HepG2 (cell line): Measurements from ENCODE around the gene STK32C. TPM values are rescaled to one million over a fixed set of nuclear protein-coding genes. Genes with fewer than 3 reads are reported as not detected.

ENCODE experiments used
- ATAC-seq: fragments of 200-7000 bp; cut with Tn5 transposase; 3 replicates; pipeline ENCODE4 v1.9.1; 2020; ENCODE audit warnings: mild to moderate bottlenecking, moderate library complexity
- BruUV-seq: library from RNA; stranded (reverse); fragments of 400-500 nt; replicated peaks from 2 replicates; lab custom pipeline; 2021; lab: Mats Ljungman, UMichigan
- CTCF ChIA-PET: fragments of 300-600 bp; formaldehyde crosslinking; extraction: SDS; loops from one replicate; lab custom pipeline; 2021; ENCODE audit warnings: low total read pairs, inconsistent platforms, low intra/inter-chr PET ratio; lab: Yijun Ruan, JAX
- POLR2A ChIA-PET: fragments of 350-600 bp; sonication (Branson Sonifier 250); formaldehyde crosslinking; loops from one replicate; lab custom pipeline; 2020; ENCODE audit warnings: antibody characterized with exemption, inconsistent platforms; lab: Yijun Ruan, JAX
- DNase-seq: peaks from one replicate; pipeline ENCODE4 v3.0.0-alpha.2; 2015; ENCODE audit warnings: low spot score
- FAIRE-seq: peaks from 3 replicates; lab custom pipeline; 2011; peaks lifted over from hg19 to GRCh38; lab: Jason Lieb, UNC
- H2AFZ ChIP-seq: one replicate; pipeline ENCODE4 v1.6.1; 2011; ENCODE audit warnings: low read length, inconsistent platforms
- H3K27ac ChIP-seq: fragments of 300-600 bp; 3 replicates; pipeline ENCODE4 v1.8.0; 2011; ENCODE audit warnings: mixed run types, mild to moderate bottlenecking, mixed read lengths, low read length, inconsistent platforms; ENCODE audit not compliant: insufficient read depth; ENCODE audit errors: extremely low read length
- H3K27me3 ChIP-seq, 2 experiments: fragments of 200-600 bp in 1 of 2; 2 replicates in 1 of 2; 3 replicates in 1 of 2; pipeline versions ENCODE4 v1.6.0 to v1.8.0; 2011; ENCODE audit warnings: low read length in 2 of 2, mild to moderate bottlenecking in 2 of 2, moderate library complexity in 2 of 2, inconsistent platforms in 1 of 2; ENCODE audit not compliant: insufficient read depth in 2 of 2, control insufficient read depth in 1 of 2
- H3K36me3 ChIP-seq, 2 experiments: fragments of 200-600 bp in 1 of 2; replicated peaks in 1 of 2; 2 replicates in 1 of 2; 3 replicates in 1 of 2; pipeline versions ENCODE4 v1.5.1 to v1.8.0; 2011; ENCODE audit warnings: low read length in 2 of 2, inconsistent platforms in 1 of 2; ENCODE audit not compliant: insufficient read depth in 2 of 2, control insufficient read depth in 1 of 2
- H3K4me1 ChIP-seq: 2 replicates; pipeline ENCODE4 v1.5.1; 2012; ENCODE audit warnings: low read length, inconsistent platforms; ENCODE audit not compliant: insufficient read depth
- H3K4me2 ChIP-seq: 2 replicates; pipeline ENCODE4 v1.6.0; 2011; ENCODE audit warnings: low read depth, low read length, inconsistent platforms
- H3K4me3 ChIP-seq, 3 experiments: fragments of 200-600 bp in 1 of 3; sonication (generic), shearing (Covaris generic) in 1 of 3; replicated peaks in 1 of 3; 2 replicates each; pipeline ENCODE4 v1.5.1; 2011 to 2016; ENCODE audit warnings: low read length in 3 of 3, inconsistent platforms in 2 of 3, low read depth in 2 of 3, mild to moderate bottlenecking in 2 of 3, control low read depth in 1 of 3, mixed read lengths in 1 of 3; ENCODE audit not compliant: insufficient read depth in 1 of 3
- H3K79me2 ChIP-seq: one replicate; pipeline ENCODE4 v1.6.1; 2011; ENCODE audit warnings: low read length, inconsistent platforms; ENCODE audit not compliant: insufficient read depth
- H3K9ac ChIP-seq: 2 replicates; pipeline ENCODE4 v1.6.0; 2011; ENCODE audit warnings: mild to moderate bottlenecking, low read depth, low read length, inconsistent platforms; ENCODE audit not compliant: insufficient read depth
- H3K9me3 ChIP-seq: 2 replicates; pipeline ENCODE4 v1.5.1; 2012; ENCODE audit warnings: mild to moderate bottlenecking, low read length
- H4K20me1 ChIP-seq: 2 replicates; pipeline ENCODE4 v1.6.0; 2011; ENCODE audit warnings: inconsistent platforms, mild to moderate bottlenecking, low read length, moderate library complexity; ENCODE audit not compliant: insufficient read depth
- AGO2 ChIP-seq: fragments of 200-400 bp; formaldehyde crosslinking; optimal IDR thresholded peaks from 2 replicates; pipeline ENCODE3; 2017; ENCODE audit warnings: mild to moderate bottlenecking, low read depth, low read length, moderate library complexity
- ASH2L ChIP-seq: fragments of 300-600, 200-600 bp; sonication (generic); IDR thresholded peaks from 2 replicates; pipeline ENCODE4 v1.7.0; 2017; ENCODE audit warnings: low read depth, mild to moderate bottlenecking, moderate library complexity, mixed read lengths, low read length; ENCODE audit not compliant: insufficient read length
- DZIP1 ChIP-seq: sonication (generic); formaldehyde crosslinking; IDR thresholded peaks from 2 replicates; pipeline ENCODE4 v1.5.0; 2020; ENCODE audit warnings: mild to moderate bottlenecking, missing genetic modification reagents
- KLF9 ChIP-seq: IDR thresholded peaks from 2 replicates; pipeline ENCODE4 v1.6.1; 2016; ENCODE audit warnings: low read depth
- MATR3 ChIP-seq: sonication (generic); formaldehyde crosslinking; IDR thresholded peaks from 2 replicates; pipeline ENCODE4 v1.4.0; 2020; ENCODE audit warnings: missing genetic modification reagents
- SIX1 ChIP-seq: sonication (generic); formaldehyde crosslinking; IDR thresholded peaks from 2 replicates; pipeline ENCODE4 v1.4.0; 2020; ENCODE audit warnings: missing genetic modification reagents, borderline replicate concordance
- ZNF510 ChIP-seq: sonication (generic); formaldehyde crosslinking; IDR thresholded peaks from 2 replicates; pipeline ENCODE4 v1.4.0; 2020; ENCODE audit warnings: low read depth, mild to moderate bottlenecking, missing genetic modification reagents
- ZNF567 ChIP-seq: sonication (generic); formaldehyde crosslinking; IDR thresholded peaks from 2 replicates; pipeline ENCODE4 v1.8.1; 2023; ENCODE audit warnings: mild to moderate bottlenecking, missing genetic modification reagents, borderline replicate concordance
- WGBS: methylation state at CpG from one replicate; pipeline ENCODE4 v1.1.6; 2017; ENCODE audit warnings: low lambda C conversion rate; 5-methylcytosine and 5-hydroxymethylcytosine counted together
- in situ Hi-C: cut with HindIII; loops from 2 replicates; pipeline ENCODE4 v1.10.0; 2017; ENCODE audit warnings: low pct_unique_long_range_greater_than_20kb; ENCODE audit not compliant: extremely low pct_ligation_motif_present
- intact Hi-C: fragments of 100-400 bp; cut with micrococcal nuclease; formaldehyde crosslinking; loops from one replicate; pipeline ENCODE4 v1.10.0; 2022; ENCODE audit not compliant: unreplicated experiment
- polyA plus RNA-seq, 8 experiments: library from polyadenylated mRNA; depleted of rRNA in 3 of 8; stranded (reverse) in 7 of 8; unstranded in 1 of 8; fragments of >200 nt; fragmentation: Illumina TruSeq in 4 of 8; extraction: Trizol in 4 of 8; gene quantifications; 2 replicates each; pipeline versions ENCODE4 v1.2.1 to v1.2.3, GENCODE V29; 2011 to 2016; ENCODE audit warnings: low read depth in 4 of 8, missing spikeins in 1 of 8, mixed read lengths in 1 of 8; ENCODE audit not compliant: insufficient read depth in 1 of 8
- total RNA-seq, 5 experiments: library from RNA; depleted of rRNA; stranded (reverse); fragments of >200 nt; fragmentation: Illumina TruSeq; extraction: Trizol; gene quantifications; 2 replicates each; pipeline ENCODE4 v1.2.3, GENCODE V29; 2016; ENCODE audit warnings: low read depth in 1 of 5
- TF ChIP-seq, protein P1 (sequence below): sonication (generic); formaldehyde crosslinking; IDR thresholded peaks from 2 replicates; pipeline ENCODE4 v1.8.1; 2023; ENCODE audit warnings: missing genetic modification reagents, mild to moderate bottlenecking, borderline replicate concordance

The STK32C gene
- total and polyA plus RNA-seq, 2 of the 13 experiments (the other 11 are each of a cell fraction or from before 2014, with no cell fraction given): 10.9 to 19.4 TPM

DNA sequence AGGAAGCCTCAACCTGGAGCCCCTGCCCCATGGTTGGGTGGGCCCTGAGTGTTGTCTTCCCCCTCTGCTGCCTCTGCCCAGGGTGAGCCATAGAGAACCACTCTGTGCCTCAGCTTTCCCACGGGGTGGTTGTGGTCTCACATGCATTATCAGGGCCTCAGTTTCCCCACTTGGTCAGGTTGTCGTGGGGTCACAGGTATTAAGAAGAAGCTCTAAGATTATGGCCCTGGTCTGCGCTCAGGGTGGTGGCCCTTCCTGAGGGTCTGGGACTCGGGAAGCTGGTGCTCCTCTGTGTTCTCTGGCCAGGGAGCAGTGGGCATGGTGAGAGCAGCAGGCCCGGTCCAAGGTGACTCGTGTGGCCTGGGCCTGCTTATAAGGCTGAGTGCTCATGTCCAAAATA, 42.0 kb upstream of the STK32C start:
- ATAC-seq: no peak
- H3K36me3 ChIP-seq: no peaks in the 10 kb centered on the region
- DNase-seq: no peak
- H3K27ac ChIP-seq: no peak overlapping the region
- 82% methylated on average over 6 of the region's 6 CpGs for WGBS
- no peaks in the 10 kb centered on the region for H3K27me3 ChIP-seq
- H3K9ac ChIP-seq: no peak overlapping the region
- H3K4me2 ChIP-seq: no peak overlapping the region
- no peaks in the 10 kb centered on the region for H4K20me1 ChIP-seq
- ChIA-PET POLR2A (no interaction called here), CTCF (no interaction called here)
- no peaks in the 10 kb centered on the region for H3K79me2 ChIP-seq
- intact Hi-C loops: no loop called here
- H3K9me3 ChIP-seq: no peaks in the 10 kb centered on the region
- H2AFZ ChIP-seq: no peak overlapping the region
- H3K4me3 ChIP-seq: no peak overlapping the region
- in situ Hi-C loops: loop anchor here (5.0 kb wide), 1 partner anchor 127 kb away; no protein-coding TSS in a partner anchor
- no peak for TF ChIP-seq AGO2
- TF ChIP-seq ZNF567 (CRISPR knock-in tag): no peak
- TF ChIP-seq, protein P1, sequence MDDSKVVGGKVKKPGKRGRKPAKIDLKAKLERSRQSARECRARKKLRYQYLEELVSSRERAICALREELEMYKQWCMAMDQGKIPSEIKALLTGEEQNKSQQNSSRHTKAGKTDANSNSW: no peak
- no peak for TF ChIP-seq ZNF510 (CRISPR knock-in tag)
- TF ChIP-seq SIX1 (CRISPR knock-in tag): no peak
- TF ChIP-seq MATR3 (CRISPR knock-in tag): no peak
- no peak for TF ChIP-seq DZIP1
- no peak for TF ChIP-seq KLF9 (CRISPR knock-in tag)
- no peak for TF ChIP-seq ASH2L
- peaks cover 13% of the 10 kb centered on the region for H3K4me1 ChIP-seq
- no peak for FAIRE-seq
- no TSS peak for BruUV-seq
